ENCODE results near the gene GUK1.

The GUK1 gene

DNA sequence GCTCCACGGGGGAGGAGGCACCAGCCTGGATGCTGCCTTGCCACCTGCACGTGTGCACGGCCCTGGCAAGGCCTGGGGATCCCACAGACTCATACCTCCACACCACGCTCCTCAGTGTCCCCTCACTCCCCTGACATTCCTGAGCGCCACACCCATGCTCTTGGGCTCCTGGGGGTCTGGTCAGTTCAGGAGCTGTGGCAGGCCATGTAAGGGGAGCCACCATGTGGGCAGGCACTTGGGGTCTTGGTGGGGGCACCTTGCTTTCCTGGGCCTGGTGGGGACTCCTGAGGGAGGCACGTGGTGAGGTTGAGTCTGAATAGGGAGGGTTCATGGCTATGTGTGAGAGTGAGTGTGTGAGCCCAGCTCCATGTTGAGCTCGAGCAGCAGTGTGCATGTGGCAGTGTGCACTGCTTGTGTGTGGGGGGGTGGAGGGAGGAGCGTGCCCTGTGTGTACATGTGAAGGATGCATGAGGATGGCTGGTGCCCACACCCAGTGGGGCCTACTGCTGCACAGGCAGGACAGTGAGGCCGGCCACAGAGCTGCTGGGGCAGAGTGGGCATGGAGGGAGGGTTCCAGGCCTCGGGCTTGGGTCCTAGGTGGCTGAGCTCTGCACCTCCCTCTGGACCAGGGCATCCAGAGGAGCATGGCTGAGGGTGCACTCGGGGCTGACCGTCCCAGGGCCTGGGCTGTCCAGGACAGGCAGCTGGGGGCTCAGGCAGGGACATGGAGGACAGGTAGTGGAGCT lies 11.3 kb downstream of the GUK1 start:
- no peak for DNase-seq

- no peak for DNase-seq
Observed at GRCh38 chr1:228152097-228152917, 12.2 kb downstream of the GUK1 start.

GRCh38 chr1:228152918-228153258 lies 12.8 kb downstream of the GUK1 start:
- no peak for DNase-seq

DNA sequence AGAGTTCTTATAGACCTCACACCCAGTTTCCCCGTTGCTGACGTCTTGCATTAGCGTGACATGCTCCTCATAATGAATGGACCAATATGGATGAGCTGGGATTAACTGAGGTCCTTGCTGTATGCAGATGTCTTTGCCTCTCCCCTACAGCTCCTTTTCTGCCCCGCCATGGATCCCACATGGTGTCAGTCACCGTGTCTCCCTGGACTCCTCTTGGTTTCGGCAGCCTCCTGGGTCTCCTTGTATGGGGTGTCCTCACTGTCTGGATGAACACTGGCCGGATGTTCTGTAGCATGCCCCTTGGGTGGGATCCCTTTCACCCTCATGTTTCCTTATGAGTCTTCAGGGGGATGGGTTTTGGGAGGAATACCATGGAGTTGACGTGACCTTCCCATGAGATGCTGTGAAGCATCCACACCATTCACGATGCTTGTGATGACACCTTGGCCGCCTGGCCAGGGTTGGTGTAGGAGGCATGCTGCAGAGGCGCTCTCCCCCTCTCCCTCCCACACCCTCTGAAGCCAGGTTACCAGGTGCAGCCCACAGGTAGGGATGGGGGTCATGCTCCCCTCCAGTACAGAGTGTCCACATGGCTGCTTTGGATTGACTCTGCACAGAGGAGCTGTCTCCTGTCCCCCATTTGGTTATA lies 14.1 kb downstream of the GUK1 start:
- DNase-seq: peak; percentile 10

DNA sequence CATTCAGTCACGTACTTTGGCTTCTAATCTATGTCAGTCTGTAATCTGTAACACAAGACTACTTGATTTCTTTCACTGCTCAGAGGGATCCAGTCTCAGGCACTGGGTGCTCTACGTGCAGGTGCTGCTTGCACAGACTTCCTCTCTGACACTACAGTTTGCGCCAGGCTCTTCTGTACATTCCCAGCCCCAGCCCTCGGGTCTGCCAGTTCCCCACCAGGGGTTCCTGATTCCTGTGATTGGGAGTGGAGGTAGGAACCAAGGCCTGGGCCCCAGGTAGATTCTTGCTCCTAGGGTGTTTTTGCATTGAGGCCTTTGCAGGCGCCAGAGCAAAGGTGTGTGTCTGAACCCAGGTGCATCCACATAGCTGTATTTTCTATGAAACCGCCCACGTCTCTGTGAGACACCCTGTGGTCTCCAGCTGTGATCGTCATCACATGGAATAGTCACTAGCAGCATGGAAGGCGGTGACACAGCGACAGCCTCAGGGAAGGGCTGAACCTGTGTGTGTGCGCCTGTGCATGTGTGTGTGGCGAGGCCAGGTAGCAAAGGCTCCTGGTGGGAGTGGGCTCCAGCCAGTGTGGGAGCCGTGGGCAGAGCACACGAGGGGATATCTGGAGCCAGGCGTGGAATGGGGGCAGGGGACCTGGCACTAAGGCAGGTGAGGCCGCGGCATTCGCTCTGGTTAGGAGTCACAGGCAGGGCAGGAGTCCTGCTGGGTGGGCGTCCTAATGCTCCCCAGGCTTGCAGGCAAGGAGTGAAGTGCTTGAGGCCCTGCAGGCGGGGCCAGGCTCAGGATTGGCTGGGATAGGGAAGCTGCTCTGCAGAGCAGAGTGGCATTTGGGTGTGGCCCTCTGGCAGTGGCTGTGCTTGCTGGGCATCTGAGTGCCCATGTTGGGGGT lies 14.8 kb downstream of the GUK1 start:
- peak; percentile 18 for DNase-seq

DNA sequence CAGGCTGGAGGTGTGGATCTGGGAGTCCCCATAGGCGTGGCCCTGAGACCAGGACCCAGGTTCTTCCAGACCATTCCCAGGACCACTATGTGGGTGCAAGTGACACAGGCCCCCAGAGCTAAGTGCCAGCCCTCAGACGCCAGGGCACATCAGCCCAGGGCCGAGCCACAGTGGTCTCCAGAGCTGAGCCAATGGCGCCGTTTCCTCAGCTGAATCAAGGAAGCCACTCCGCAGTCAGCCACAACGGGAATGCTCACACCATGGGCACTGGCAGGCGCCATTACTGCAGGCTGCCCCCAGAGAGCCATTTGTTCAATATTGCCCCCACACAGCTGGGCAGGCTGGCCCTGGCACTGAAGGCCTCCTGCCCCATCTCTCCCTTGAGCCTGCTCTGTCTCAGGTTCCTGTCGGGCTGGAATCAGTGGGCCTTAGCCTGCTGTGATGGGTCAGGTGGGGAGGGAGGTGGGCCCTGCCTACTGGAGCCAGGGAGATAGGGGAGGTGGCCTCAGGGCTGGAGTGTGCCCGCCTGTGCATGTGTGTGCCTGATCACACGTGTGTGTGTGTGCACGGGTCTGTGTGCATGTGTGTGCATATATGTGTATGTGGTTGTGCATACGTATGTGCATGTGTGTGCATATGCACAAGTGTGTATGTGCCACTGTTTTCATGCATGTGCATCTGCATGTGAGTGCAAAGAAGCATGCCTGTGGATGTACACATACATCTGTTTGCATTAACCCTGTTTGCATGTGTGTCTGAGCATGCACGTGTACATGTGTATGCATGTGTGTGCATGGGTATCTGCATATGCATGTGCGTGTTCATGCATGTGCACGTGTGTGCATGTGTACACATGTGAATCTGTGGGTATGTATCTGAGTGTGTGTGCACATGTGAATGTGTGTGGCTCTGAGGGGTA lies 15.8 kb downstream of the GUK1 start:
- peak; percentile 9 for DNase-seq

- no peak for DNase-seq
Observed at GRCh38 chr1:228156515-228156881, 16.4 kb downstream of the GUK1 start.

DNA sequence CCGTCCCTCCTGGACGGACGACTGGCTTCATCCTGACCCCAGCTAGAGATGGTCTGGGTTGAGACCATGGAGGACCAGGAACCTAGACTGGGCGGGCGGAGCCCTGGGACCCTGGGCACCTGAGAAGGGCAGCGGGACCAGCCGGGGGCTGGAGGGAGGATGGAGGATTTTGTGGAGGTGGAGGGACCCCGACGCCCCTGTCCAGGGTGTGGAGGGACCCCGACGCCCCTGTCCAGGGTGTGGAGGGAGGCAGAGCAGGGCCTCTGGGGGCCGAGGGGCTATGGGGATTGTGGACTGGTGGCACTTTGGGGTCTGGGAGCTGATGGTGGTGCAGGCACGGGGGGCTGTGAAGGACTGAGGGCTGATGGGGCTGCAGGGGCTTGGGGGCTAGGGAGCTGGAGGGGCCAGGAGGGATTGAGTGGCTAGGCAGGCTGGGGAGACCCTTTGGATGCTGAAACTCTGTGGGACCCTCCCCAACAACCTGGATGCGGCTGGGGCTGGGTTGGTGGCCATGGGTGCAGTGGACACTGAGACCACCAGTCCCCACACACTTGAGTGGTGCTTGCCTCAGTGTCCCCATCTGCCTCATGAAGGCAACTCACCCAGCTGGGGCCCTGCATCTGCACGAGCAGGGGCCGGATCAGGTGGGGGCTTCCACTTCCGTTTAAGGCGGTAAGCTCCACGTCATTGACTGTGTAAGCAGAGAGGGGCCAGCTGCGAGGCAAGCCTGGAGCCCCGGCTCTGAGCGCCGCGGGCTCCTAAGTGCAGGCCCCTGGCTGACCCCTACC lies 17.1 kb downstream of the GUK1 start:
- no peak for DNase-seq

DNA sequence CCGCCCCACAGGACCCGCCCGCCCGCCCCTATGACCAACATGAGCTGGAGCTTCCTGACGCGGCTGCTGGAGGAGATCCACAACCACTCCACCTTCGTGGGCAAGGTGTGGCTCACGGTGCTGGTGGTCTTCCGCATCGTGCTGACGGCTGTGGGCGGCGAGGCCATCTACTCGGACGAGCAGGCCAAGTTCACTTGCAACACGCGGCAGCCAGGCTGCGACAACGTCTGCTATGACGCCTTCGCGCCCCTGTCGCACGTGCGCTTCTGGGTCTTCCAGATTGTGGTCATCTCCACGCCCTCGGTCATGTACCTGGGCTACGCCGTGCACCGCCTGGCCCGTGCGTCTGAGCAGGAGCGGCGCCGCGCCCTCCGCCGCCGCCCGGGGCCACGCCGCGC lies 17.6 kb downstream of the GUK1 start:
- no peak for DNase-seq

DNA sequence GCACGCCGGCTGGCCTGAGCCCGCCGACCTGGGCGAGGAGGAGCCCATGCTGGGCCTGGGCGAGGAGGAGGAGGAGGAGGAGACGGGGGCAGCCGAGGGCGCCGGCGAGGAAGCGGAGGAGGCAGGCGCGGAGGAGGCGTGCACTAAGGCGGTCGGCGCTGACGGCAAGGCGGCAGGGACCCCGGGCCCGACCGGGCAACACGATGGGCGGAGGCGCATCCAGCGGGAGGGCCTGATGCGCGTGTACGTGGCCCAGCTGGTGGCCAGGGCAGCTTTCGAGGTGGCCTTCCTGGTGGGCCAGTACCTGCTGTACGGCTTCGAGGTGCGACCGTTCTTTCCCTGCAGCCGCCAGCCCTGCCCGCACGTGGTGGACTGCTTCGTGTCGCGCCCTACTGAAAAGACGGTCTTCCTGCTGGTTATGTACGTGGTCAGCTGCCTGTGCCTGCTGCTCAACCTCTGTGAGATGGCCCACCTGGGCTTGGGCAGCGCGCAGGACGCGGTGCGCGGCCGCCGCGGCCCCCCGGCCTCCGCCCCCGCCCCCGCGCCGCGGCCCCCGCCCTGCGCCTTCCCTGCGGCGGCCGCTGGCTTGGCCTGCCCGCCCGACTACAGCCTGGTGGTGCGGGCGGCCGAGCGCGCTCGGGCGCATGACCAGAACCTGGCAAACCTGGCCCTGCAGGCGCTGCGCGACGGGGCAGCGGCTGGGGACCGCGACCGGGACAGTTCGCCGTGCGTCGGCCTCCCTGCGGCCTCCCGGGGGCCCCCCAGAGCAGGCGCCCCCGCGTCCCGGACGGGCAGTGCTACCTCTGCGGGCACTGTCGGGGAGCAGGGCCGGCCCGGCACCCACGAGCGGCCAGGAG lies 18.3 kb downstream of the GUK1 start:
- no peak for DNase-seq

DNA sequence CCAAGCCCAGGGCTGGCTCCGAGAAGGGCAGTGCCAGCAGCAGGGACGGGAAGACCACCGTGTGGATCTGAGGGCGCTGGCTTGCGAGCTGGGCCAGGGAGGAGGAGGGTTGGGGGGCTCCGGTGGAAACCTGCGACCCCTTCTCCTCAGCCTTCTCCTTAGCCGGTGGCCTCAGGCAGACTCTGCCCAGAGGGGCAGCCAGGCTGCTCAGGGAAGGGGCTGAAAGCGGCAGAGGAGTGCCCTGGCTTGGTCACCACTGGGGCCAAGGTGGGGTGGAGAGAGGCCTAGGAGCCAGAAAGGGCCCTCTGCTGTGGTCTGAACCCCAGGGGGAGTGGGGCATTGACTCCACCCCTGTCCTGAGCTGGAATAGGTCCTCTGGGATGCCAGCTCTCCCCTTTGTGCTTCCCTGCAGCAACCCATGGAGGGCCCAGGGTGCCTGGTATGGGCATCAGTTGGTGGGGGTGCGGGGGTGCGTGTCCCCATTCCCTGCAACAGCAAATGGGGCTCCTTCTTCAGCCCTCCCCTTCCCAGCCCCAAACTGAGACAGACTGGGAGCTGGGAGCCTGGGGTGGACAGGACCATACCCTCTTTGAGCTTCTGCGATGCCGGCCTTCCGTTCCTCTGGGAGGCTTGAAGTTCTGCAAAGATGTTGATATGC lies 19.1 kb downstream of the GUK1 start:
- no peak for DNase-seq

DNA sequence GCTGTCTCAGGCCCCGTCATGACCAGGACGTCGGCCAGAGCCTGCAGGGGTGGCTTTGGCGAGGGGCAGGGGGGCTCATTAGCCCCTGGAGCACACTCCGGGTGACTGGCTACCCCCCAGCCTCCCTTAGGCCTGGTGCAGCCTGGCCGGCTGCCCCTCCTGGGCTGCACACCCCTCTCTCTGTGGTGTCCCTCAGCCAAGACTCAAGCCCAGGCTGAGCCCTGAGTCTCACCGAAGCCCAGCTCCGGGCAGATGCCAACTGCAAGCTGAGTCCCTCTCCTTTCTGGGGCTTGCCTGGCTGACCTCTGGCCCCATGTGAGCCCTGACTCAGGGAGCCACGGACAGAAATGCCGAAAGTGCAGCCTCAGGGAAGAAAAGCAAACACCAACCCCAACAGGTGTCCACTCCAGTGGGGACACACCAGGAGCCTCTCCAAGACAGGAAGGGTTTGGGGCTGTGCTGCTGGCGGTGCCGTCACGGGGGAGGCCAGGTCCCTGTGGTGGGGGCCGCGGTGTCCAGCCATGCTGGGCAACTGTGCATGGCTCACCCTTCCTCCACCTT lies 20.2 kb downstream of the GUK1 start:
- DNase-seq: no peak

- DNase-seq: no peak
Observed at GRCh38 chr1:228161362-228161761, 21.3 kb downstream of the GUK1 start.

DNA sequence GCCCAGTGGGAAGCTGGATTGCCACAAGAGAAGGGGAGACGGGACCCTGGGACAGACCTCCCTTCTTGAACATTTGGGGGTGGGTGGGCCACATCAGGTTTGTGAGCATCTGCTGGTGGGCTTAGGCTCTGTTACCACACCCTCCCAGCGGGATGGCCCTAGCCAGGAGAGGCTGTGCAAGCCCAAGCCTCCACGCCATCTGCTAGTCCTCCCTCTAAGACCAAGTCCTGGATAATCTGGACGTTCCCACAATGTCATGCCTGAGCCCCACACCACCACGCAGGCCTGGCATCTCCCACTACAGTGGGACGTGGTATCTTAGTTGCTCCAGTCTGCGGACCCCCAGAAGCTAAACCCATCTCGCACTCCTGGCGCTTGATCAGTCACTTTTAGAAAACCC lies 21.8 kb downstream of the GUK1 start:
- no peak for DNase-seq

- no peak for DNase-seq
Observed at GRCh38 chr1:228162286-228163006, 22.4 kb downstream of the GUK1 start.

DNA sequence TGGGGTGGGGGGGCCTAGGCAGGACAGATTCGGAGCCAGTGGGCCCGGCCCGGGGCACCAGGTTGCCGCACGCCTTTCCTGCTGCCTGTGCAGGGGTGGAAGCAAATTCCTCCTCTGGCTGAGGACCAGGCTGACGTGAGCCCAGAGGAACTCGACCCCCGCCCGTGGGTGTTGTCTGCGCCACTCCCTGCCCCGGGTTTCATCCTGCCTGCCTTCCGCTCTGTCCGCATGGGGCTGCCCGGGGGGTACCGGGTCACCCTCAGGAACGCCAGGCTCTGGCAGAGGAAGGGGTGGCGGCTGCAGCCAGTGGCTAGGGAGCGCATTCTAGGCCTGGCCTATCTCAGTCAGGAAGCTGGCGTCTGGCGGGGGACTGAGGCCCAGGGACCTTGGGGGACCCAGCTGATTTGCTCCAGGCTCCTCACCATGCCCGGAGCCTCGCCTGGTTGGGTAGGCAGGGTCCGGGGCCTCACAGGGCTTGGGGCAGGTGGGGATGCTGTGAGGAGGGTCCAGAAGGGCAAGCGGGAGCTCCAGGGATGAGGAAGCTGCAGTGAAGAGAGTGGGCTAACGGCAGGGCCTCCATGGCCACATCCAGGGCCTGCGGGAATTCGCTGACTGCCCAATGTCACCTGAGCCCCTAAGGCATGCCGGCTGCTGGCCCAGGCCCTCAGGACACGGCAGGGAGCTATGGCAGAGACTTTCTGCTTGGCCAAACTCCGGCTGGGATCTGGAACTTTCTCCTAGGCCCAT lies 23.1 kb downstream of the GUK1 start:
- no peak for DNase-seq

DNA sequence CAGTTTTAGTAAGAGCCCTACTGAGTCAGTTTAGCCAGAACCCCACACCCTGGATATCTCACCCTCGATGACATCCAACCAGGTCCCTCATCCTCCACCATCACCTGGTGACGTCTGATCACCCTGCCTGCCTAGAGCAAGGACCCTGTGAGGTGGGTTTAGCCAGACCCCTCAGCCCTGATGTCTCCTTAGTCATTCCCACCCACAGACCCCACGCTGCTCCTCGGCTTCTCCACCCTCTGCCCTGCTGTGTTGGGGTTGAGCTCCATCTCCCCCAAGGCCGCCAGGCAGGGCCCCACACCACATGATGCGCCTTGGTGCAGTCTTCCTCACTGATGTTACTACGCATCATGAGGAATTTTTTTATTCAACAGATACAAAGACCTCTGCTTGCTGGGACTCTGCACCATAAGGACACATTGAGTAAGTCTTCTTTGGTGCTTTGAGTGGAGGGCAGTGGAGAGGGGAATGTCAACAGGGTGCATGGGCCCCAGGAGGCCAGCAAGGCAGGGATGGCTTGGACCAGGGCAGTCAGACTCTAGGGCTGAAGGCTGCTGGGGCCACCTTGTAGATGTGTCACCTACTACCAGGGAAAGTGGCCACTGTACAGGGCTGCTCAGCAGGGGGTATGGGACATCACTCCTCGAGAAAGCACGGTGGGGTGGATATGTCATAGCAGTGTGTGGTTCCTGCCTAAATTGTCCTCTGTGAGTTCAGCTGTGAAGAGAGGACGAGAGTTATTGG lies 23.9 kb downstream of the GUK1 start:
- DNase-seq: no peak
